ENCODE data around the gene STING1. TPM values are rescaled to one million over a fixed set of nuclear protein-coding genes. Genes with fewer than 3 reads are reported as not detected.

STING1 gene
- total and polyA plus RNA-seq, 2 donors (not counting 1 experiment from before 2014, with no cell fraction given) = 1.1 to 2.8 TPM

GRCh38 chr5:139431706-139432105, 50.9 kb downstream of the STING1 start:
- POLR2A ChIA-PET = interaction anchor here (0.7 kb wide), 1 partner anchor 479 kb away, joined by 3 read pairs; no protein-coding TSS in a partner anchor

GRCh38 chr5:139430015-139430414, 52.5 kb downstream of the STING1 start:
- DNase-seq (no peak), ATAC-seq (ENCODE audit: low read depth) (no peak)
- no peak overlapping the region for H3K4me2 ChIP-seq (replicated peaks; ENCODE audit: low read depth, low read length, poor library complexity, severe bottlenecking)
- no peaks in the 10 kb centered on the region for H4K20me1 ChIP-seq (ENCODE audit: control insufficient read depth, insufficient read depth, low read length, poor library complexity, severe bottlenecking)
- H2AFZ ChIP-seq (ENCODE audit: insufficient read depth, low read depth, low read length, poor library complexity, severe bottlenecking) = no peak overlapping the region
- TF ChIP-seq EZH2 (IDR thresholded peaks at IDR 0.05; ENCODE audit: borderline replicate concordance, insufficient read depth, low read depth, low read length, poor library complexity, severe bottlenecking) (no peak), CTCF (IDR thresholded peaks at IDR 0.05) (no peak)
- H3K9me3 Mint-ChIP-seq (ENCODE audit: insufficient read depth) = no peaks in the 10 kb centered on the region
- no CpG with 5 or more reads among the region's 2 CpGs for WGBS (ENCODE audit: insufficient coverage)
- CTCF ChIA-PET = interaction anchor here (1.0 to 1.3 kb wide), 3 partner anchors 9 to 335 kb away, joined by 3 to 5 read pairs (median 5); partner anchors contain the start of gene DNAJC18
- H3K27me3 ChIP-seq (replicated peaks in 1 of 4; ENCODE audit: control extremely low read depth in 1 of 4, control insufficient read depth in 3 of 4, insufficient read depth in 4 of 4, low read length in 3 of 4) = no peaks in the 10 kb centered on the region
- no peaks in the 10 kb centered on the region for H3K27me3 Mint-ChIP-seq
- no peaks in the 10 kb centered on the region for H3K4me1 ChIP-seq (ENCODE audit: control insufficient read depth in 2 of 2, insufficient read depth in 2 of 2, low read length in 2 of 2)
- H3K9me3 ChIP-seq (ENCODE audit: control extremely low read depth in 1 of 3, control insufficient read depth in 2 of 3, insufficient read depth in 1 of 3, low read length in 2 of 3) = no peaks in the 10 kb centered on the region
- H3K79me2 ChIP-seq (ENCODE audit: control insufficient read depth, insufficient read depth, low read length) = no peaks in the 10 kb centered on the region
- no peak overlapping the region for H3K27ac Mint-ChIP-seq
- H3K4me3 ChIP-seq (ENCODE audit: control extremely low read depth in 1 of 5, extremely low read depth in 1 of 5, insufficient read depth in 1 of 5, low read depth in 2 of 5, low read length in 4 of 5) = no peak overlapping the region
- intact Hi-C loops (cut with micrococcal nuclease) = no loop called here
- H3K36me3 ChIP-seq (replicated peaks in 1 of 2; ENCODE audit: control extremely low read depth in 1 of 2, control insufficient read depth in 1 of 2, extremely low read depth in 1 of 2, insufficient read depth in 2 of 2, low read length in 1 of 2) = peaks cover 0 to 6% of the 10 kb centered on the region in 2 experiments
- H3K27ac ChIP-seq (ENCODE audit: low read length in 2 of 2) = no peak overlapping the region
- POLR2A ChIA-PET = no interaction called here
- H3K4me3 Mint-ChIP-seq = no peak overlapping the region
- H3K4me1 Mint-ChIP-seq = no peaks in the 10 kb centered on the region
- no peak overlapping the region for H3K9ac ChIP-seq (ENCODE audit: low read length)

More at GRCh38 chr5:139431706-139432105, 50.9 kb downstream of the STING1 start:
- H3K4me3 ChIP-seq (ENCODE audit: control extremely low read depth in 1 of 5, extremely low read depth in 1 of 5, insufficient read depth in 1 of 5, low read depth in 2 of 5, low read length in 4 of 5) = no peak overlapping the region
- no peaks in the 10 kb centered on the region for H4K20me1 ChIP-seq (ENCODE audit: control insufficient read depth, insufficient read depth, low read length, poor library complexity, severe bottlenecking)
- no peaks in the 10 kb centered on the region for H3K9me3 ChIP-seq (ENCODE audit: control extremely low read depth in 1 of 3, control insufficient read depth in 2 of 3, insufficient read depth in 1 of 3, low read length in 2 of 3)
- Mint-ChIP-seq H3K4me1 (no peaks in the 10 kb centered on the region), H3K4me3 (no peak overlapping the region), H3K27ac (no peak overlapping the region), H3K27me3 (no peaks in the 10 kb centered on the region), H3K9me3 (ENCODE audit: insufficient read depth) (no peaks in the 10 kb centered on the region)
- TF ChIP-seq EZH2 (IDR thresholded peaks at IDR 0.05; ENCODE audit: borderline replicate concordance, insufficient read depth, low read depth, low read length, poor library complexity, severe bottlenecking) (no peak), CTCF (IDR thresholded peaks at IDR 0.05) (no peak)
- H3K27me3 ChIP-seq (replicated peaks in 1 of 4; ENCODE audit: control extremely low read depth in 1 of 4, control insufficient read depth in 3 of 4, insufficient read depth in 4 of 4, low read length in 3 of 4) = no peaks in the 10 kb centered on the region
- H2AFZ ChIP-seq (ENCODE audit: insufficient read depth, low read depth, low read length, poor library complexity, severe bottlenecking) = no peak overlapping the region
- H3K9ac ChIP-seq (ENCODE audit: low read length) = no peak overlapping the region
- intact Hi-C loops (cut with micrococcal nuclease) = no loop called here
- no peaks in the 10 kb centered on the region for H3K79me2 ChIP-seq (ENCODE audit: control insufficient read depth, insufficient read depth, low read length)
- CTCF ChIA-PET = interaction anchor here (0.8 kb wide), 1 partner anchor 9 kb away, joined by 3 read pairs; no protein-coding TSS in a partner anchor
- no peak for ATAC-seq (ENCODE audit: low read depth)
- peaks cover 0 to 2% of the 10 kb centered on the region in 2 experiments for H3K36me3 ChIP-seq (replicated peaks in 1 of 2; ENCODE audit: control extremely low read depth in 1 of 2, control insufficient read depth in 1 of 2, extremely low read depth in 1 of 2, insufficient read depth in 2 of 2, low read length in 1 of 2)
- no CpG with 5 or more reads among the region's 1 CpG for WGBS (ENCODE audit: insufficient coverage)
- DNase-seq = no peak
- no peaks in the 10 kb centered on the region for H3K4me1 ChIP-seq (ENCODE audit: control insufficient read depth in 2 of 2, insufficient read depth in 2 of 2, low read length in 2 of 2)
- no peak overlapping the region for H3K4me2 ChIP-seq (replicated peaks; ENCODE audit: low read depth, low read length, poor library complexity, severe bottlenecking)
- H3K27ac ChIP-seq (ENCODE audit: low read length in 2 of 2) = no peak overlapping the region

Data from B cell (primary cell).